ENCODE measurements around the gene PRDM16. TPM values are rescaled to one million over a fixed set of nuclear protein-coding genes. Genes with fewer than 3 reads are reported as not detected.

PRDM16 gene
- total and polyA plus RNA-seq, 2 of the 13 experiments (the other 11 are each of a cell fraction or from before 2014, with no cell fraction given) = 0.15 to 0.81 TPM

DNA sequence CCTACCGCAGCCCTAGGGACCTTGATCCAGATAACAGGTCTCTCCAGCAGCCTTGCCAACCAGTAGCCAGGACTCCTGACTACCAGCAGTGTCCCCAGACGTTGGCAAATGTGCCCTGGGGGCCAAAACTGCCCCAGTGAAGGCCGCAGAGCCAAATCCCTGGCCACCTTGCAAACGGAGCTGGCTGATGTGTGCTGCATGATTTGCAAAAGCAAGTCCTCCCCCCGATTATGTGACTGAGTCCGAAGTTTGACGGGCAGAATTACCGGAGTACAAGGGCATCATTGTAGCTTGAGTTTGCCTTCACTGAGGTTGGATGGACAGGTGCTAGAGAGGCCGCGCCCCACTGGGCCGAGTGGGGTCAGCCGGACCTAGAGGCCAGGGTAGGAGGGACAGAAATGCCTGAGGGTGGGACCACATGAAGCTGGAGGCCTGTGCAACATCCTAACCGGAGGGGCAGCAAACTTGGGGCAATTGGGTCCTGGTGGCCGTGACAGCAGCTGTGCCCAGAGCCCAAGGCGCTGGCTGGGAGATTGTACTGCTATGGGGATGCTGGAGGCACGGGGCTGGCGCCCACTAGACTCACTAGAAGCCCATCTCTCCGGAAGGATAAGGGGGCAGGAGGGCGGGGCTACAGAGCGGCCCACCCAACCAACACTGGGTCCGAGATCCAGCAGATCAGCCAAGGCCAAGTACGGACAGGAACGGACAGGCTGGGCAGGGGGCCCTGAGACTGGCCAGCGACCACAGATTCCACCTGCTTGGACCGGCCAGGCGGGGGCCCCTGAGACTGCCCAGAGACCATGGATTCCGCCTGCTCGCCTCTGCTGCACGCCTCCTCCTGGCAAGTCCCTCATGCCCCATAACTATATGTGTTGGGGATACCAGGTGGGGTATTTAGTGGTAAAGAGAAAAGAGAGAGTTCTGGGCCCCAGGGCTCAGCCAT, 388.2 kb downstream of the PRDM16 start (continued):
- TF ChIP-seq, protein P1, sequence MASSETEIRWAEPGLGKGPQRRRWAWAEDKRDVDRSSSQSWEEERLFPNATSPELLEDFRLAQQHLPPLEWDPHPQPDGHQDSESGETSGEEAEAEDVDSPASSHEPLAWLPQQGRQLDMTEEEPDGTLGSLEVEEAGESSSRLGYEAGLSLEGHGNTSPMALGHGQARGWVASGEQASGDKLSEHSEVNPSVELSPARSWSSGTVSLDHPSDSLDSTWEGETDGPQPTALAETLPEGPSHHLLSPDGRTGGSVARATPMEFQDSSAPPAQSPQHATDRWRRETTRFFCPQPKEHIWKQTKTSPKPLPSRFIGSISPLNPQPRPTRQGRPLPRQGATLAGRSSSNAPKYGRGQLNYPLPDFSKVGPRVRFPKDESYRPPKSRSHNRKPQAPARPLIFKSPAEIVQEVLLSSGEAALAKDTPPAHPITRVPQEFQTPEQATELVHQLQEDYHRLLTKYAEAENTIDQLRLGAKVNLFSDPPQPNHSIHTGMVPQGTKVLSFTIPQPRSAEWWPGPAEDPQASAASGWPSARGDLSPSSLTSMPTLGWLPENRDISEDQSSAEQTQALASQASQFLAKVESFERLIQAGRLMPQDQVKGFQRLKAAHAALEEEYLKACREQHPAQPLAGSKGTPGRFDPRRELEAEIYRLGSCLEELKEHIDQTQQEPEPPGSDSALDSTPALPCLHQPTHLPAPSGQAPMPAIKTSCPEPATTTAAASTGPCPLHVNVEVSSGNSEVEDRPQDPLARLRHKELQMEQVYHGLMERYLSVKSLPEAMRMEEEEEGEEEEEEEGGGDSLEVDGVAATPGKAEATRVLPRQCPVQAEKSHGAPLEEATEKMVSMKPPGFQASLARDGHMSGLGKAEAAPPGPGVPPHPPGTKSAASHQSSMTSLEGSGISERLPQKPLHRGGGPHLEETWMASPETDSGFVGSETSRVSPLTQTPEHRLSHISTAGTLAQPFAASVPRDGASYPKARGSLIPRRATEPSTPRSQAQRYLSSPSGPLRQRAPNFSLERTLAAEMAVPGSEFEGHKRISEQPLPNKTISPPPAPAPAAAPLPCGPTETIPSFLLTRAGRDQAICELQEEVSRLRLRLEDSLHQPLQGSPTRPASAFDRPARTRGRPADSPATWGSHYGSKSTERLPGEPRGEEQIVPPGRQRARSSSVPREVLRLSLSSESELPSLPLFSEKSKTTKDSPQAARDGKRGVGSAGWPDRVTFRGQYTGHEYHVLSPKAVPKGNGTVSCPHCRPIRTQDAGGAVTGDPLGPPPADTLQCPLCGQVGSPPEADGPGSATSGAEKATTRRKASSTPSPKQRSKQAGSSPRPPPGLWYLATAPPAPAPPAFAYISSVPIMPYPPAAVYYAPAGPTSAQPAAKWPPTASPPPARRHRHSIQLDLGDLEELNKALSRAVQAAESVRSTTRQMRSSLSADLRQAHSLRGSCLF (CRISPR knock-in tag; IDR thresholded peaks at IDR 0.05; ENCODE audit: borderline replicate concordance) = no peak
- TF ChIP-seq, protein P2, sequence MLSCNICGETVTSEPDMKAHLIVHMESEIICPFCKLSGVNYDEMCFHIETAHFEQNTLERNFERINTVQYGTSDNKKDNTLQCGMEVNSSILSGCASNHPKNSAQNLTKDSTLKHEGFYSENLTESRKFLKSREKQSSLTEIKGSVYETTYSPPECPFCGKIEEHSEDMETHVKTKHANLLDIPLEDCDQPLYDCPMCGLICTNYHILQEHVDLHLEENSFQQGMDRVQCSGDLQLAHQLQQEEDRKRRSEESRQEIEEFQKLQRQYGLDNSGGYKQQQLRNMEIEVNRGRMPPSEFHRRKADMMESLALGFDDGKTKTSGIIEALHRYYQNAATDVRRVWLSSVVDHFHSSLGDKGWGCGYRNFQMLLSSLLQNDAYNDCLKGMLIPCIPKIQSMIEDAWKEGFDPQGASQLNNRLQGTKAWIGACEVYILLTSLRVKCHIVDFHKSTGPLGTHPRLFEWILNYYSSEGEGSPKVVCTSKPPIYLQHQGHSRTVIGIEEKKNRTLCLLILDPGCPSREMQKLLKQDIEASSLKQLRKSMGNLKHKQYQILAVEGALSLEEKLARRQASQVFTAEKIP (CRISPR knock-in tag; IDR thresholded peaks at IDR 0.05; ENCODE audit: borderline replicate concordance) = no peak
- TF ChIP-seq TRIM24 (CRISPR knock-in tag; IDR thresholded peaks at IDR 0.05) = no peak
- TF ChIP-seq ZNF891 (CRISPR knock-in tag; IDR thresholded peaks at IDR 0.05) = no peak; the same call in 1 of the 2 replicates
- no peak for TF ChIP-seq ZNF619 (CRISPR knock-in tag; IDR thresholded peaks at IDR 0.05)
- TF ChIP-seq ZNF484 (CRISPR knock-in tag; IDR thresholded peaks at IDR 0.05; ENCODE audit: borderline replicate concordance, low read depth) = no peak
- TF ChIP-seq ATF7 (IDR thresholded peaks at IDR 0.05) = no peak
- TF ChIP-seq ATF7 (CRISPR knock-in tag; IDR thresholded peaks at IDR 0.05) = no peak
- TF ChIP-seq RBM39 (IDR thresholded peaks at IDR 0.05; ENCODE audit: low read depth, low read length, poor library complexity, severe bottlenecking) = peak; percentile 79
- TF ChIP-seq, protein P3, sequence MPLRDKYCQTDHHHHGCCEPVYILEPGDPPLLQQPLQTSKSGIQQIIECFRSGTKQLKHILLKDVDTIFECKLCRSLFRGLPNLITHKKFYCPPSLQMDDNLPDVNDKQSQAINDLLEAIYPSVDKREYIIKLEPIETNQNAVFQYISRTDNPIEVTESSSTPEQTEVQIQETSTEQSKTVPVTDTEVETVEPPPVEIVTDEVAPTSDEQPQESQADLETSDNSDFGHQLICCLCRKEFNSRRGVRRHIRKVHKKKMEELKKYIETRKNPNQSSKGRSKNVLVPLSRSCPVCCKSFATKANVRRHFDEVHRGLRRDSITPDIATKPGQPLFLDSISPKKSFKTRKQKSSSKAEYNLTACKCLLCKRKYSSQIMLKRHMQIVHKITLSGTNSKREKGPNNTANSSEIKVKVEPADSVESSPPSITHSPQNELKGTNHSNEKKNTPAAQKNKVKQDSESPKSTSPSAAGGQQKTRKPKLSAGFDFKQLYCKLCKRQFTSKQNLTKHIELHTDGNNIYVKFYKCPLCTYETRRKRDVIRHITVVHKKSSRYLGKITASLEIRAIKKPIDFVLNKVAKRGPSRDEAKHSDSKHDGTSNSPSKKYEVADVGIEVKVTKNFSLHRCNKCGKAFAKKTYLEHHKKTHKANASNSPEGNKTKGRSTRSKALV (CRISPR knock-in tag; IDR thresholded peaks at IDR 0.05) = no peak
- TF ChIP-seq SPEN (CRISPR knock-in tag; IDR thresholded peaks at IDR 0.05; ENCODE audit: low read depth) = peak; percentile 70
- no peak; the same call in none of the 2 replicates for TF ChIP-seq ZFP82 (CRISPR knock-in tag; IDR thresholded peaks at IDR 0.05; ENCODE audit: borderline replicate concordance)
- TF ChIP-seq, protein P4, sequence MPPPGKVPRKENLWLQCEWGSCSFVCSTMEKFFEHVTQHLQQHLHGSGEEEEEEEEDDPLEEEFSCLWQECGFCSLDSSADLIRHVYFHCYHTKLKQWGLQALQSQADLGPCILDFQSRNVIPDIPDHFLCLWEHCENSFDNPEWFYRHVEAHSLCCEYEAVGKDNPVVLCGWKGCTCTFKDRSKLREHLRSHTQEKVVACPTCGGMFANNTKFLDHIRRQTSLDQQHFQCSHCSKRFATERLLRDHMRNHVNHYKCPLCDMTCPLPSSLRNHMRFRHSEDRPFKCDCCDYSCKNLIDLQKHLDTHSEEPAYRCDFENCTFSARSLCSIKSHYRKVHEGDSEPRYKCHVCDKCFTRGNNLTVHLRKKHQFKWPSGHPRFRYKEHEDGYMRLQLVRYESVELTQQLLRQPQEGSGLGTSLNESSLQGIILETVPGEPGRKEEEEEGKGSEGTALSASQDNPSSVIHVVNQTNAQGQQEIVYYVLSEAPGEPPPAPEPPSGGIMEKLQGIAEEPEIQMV (CRISPR knock-in tag; IDR thresholded peaks at IDR 0.05; ENCODE audit: low read depth) = 0 out of 2 replicates have a peak, but pooled peaks have one; percentile 12
- peak; percentile 62 for TF ChIP-seq SALL1 (CRISPR knock-in tag; IDR thresholded peaks at IDR 0.05)
- TF ChIP-seq, protein P5, sequence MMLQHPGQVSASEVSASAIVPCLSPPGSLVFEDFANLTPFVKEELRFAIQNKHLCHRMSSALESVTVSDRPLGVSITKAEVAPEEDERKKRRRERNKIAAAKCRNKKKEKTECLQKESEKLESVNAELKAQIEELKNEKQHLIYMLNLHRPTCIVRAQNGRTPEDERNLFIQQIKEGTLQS (CRISPR knock-in tag; IDR thresholded peaks at IDR 0.05) = 0 out of 2 replicates have a peak, but pooled peaks have one; percentile 10
- no peak for TF ChIP-seq ZC3H4 (CRISPR knock-in tag; IDR thresholded peaks at IDR 0.05; ENCODE audit: borderline replicate concordance)
- TF ChIP-seq ARID2 (CRISPR knock-in tag; IDR thresholded peaks at IDR 0.05; ENCODE audit: borderline replicate concordance) = 0 out of 2 replicates have a peak, but pooled peaks have one; percentile 28
